ENCODE measurements around the gene S100A6.

DNA sequence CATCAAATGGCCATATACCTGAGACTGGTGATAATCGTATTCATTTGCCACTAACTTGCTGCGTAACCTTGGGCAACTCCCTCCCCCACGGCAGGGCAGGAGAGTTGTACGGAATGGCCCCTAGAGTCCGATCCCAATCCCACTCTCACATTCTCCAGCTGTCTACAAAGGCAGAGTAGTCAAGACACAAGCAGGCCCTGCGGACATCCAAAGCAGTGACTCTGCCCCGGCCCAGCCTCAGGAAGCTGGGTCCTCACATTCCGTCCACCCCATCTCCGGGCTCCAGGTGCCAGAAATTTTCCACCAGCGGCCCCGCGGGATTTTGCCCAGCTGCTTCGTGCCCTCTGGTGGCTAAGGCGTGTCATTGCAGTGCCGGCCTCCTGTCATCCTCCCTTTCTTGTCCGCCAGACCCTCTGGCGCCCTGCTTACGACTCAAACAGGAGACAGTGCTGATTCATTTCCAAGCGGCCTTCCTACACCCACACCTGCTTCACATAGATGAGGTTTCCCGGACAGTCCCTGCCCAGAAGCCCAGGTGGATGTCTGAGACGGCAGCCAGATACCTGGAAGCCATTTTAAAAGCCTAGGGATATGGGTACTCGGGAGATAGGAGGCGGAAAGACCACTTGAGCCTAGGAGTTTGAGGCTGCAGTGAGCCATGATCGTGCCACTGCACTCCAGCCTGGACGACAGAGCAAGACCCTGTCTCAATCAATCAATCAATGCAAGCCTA is 32.7 kb upstream of the S100A6 start:
- TF ChIP-seq, protein P1, sequence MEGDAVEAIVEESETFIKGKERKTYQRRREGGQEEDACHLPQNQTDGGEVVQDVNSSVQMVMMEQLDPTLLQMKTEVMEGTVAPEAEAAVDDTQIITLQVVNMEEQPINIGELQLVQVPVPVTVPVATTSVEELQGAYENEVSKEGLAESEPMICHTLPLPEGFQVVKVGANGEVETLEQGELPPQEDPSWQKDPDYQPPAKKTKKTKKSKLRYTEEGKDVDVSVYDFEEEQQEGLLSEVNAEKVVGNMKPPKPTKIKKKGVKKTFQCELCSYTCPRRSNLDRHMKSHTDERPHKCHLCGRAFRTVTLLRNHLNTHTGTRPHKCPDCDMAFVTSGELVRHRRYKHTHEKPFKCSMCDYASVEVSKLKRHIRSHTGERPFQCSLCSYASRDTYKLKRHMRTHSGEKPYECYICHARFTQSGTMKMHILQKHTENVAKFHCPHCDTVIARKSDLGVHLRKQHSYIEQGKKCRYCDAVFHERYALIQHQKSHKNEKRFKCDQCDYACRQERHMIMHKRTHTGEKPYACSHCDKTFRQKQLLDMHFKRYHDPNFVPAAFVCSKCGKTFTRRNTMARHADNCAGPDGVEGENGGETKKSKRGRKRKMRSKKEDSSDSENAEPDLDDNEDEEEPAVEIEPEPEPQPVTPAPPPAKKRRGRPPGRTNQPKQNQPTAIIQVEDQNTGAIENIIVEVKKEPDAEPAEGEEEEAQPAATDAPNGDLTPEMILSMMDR (IDR thresholded peaks at IDR 0.05; ENCODE audit: low read length) = peak; percentile 98
- TF ChIP-seq EZH2 (IDR thresholded peaks at IDR 0.05; ENCODE audit: borderline replicate concordance, low read length) = no peak
